Lower lobe of right lung (tissue), 2 donors: ENCODE results near the gene LY9. TPM values are rescaled to one million over a fixed set of nuclear protein-coding genes. Genes with fewer than 3 reads are reported as not detected.

ENCODE experiments used
- ATAC-seq, 2 donors: fragments of 200-7000 bp; cut with Tn5 transposase; one replicate each; pipeline ENCODE4 v1.9.1; 2020 to 2022; ENCODE audit warnings: mild to moderate bottlenecking in 2 of 2, moderate library complexity in 2 of 2
- DNase-seq: peaks from one replicate; pipeline ENCODE4 v3.0.0-alpha.2; 2020
- H3K27ac ChIP-seq: fragments of 200-600 bp; one replicate; pipeline ENCODE4 v1.8.0; 2022
- H3K27me3 ChIP-seq: fragments of 200-600 bp; one replicate; pipeline ENCODE4 v1.8.0; 2022; ENCODE audit warnings: low read depth
- H3K36me3 ChIP-seq: fragments of 200-600 bp; one replicate; pipeline ENCODE4 v1.8.0; 2022; ENCODE audit warnings: mild to moderate bottlenecking
- H3K4me1 ChIP-seq: fragments of 200-600 bp; one replicate; pipeline ENCODE4 v1.8.0; 2022
- H3K4me3 ChIP-seq: fragments of 200-600 bp; one replicate; pipeline ENCODE4 v1.8.0; 2022; ENCODE audit warnings: mild to moderate bottlenecking
- H3K9me3 ChIP-seq: fragments of 200-600 bp; one replicate; pipeline ENCODE4 v1.8.0; 2022
- intact Hi-C: fragments of 100-400 bp; cut with DNase I; formaldehyde crosslinking; loops from one replicate; pipeline ENCODE4 v1.11.0; 2022
- total RNA-seq: library from RNA; stranded (reverse); fragmentation: NEBNext Ultra II Directional; extraction: Animal tissue kit (Norgen Biotek cat#: 25700); gene quantifications from one replicate; pipeline ENCODE4 v1.2.1, GENCODE V29; 2021
- TF ChIP-seq, protein P1 (sequence below): fragments of 200-600 bp; IDR thresholded peaks from one replicate; pipeline ENCODE4 v1.8.0; 2022; ENCODE audit warnings: antibody characterized with exemption, mild to moderate bottlenecking
- donor health status: DM: no; HTN: yes; CAD: no; lungs with severe emphysema.

Gene LY9
- total RNA-seq, 1 donor from 2014 or later = 1.8 TPM

DNA sequence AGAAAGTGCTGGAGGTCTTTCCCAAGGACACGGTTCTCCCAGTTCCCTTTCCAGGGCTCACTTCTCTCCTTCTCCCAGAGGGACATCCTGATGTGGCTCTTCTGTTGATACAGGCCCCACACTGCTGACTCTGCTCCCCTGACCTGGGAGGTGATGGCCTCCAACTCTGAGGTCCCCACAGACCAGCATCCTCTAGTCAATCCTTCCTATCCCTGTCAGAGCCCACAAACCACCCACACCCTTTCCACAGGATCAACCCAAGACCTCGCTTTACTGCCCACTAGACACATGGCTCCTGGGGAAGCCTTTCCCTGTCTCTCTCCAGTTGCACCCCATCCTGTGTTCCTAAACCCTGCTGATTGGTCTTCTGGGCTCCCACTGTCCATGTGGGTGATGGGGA is 45.4 kb upstream of the LY9 start:
- Histone ChIP-seq H3K36me3 (no peaks in the 10 kb centered on the region), H3K9me3 (no peaks in the 10 kb centered on the region), H3K27me3 (no peaks in the 10 kb centered on the region), H3K4me1 (peaks cover 9% of the 10 kb centered on the region), H3K27ac (no peak overlapping the region), H3K4me3 (no peak overlapping the region)
- DNase-seq (no peak), ATAC-seq (no peak)
- intact Hi-C loops = no loop called here
- TF ChIP-seq, protein P1, sequence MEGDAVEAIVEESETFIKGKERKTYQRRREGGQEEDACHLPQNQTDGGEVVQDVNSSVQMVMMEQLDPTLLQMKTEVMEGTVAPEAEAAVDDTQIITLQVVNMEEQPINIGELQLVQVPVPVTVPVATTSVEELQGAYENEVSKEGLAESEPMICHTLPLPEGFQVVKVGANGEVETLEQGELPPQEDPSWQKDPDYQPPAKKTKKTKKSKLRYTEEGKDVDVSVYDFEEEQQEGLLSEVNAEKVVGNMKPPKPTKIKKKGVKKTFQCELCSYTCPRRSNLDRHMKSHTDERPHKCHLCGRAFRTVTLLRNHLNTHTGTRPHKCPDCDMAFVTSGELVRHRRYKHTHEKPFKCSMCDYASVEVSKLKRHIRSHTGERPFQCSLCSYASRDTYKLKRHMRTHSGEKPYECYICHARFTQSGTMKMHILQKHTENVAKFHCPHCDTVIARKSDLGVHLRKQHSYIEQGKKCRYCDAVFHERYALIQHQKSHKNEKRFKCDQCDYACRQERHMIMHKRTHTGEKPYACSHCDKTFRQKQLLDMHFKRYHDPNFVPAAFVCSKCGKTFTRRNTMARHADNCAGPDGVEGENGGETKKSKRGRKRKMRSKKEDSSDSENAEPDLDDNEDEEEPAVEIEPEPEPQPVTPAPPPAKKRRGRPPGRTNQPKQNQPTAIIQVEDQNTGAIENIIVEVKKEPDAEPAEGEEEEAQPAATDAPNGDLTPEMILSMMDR = no peak

DNA sequence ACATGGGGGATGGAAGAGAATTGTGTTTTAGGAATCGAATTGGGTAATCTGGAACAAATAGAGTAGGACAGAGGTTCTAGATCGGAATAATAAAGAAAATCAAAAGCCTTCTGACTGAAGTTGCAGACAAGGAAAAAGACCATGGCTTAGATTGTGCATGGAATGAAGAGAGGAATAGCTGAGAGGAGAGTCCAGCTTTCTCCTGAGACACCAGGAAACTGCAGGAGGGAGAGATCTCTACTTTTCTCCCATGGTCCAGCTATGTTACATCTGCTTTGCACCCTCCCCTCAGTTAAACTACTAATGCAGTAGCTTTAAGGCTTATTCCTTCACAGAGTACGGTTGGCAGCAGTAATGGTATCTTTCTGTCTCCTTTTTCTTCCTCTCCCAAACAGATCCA is 43.6 kb upstream of the LY9 start:
- intact Hi-C loops = no loop called here
- no peak for ATAC-seq
- no peaks in the 10 kb centered on the region for H3K36me3 ChIP-seq
- no peaks in the 10 kb centered on the region for H3K27me3 ChIP-seq
- H3K4me3 ChIP-seq = no peak overlapping the region
- H3K9me3 ChIP-seq = no peaks in the 10 kb centered on the region
- TF ChIP-seq, protein P1 = no peak
- peaks cover 9% of the 10 kb centered on the region for H3K4me1 ChIP-seq
- H3K27ac ChIP-seq = no peak overlapping the region
- DNase-seq = no peak

DNA sequence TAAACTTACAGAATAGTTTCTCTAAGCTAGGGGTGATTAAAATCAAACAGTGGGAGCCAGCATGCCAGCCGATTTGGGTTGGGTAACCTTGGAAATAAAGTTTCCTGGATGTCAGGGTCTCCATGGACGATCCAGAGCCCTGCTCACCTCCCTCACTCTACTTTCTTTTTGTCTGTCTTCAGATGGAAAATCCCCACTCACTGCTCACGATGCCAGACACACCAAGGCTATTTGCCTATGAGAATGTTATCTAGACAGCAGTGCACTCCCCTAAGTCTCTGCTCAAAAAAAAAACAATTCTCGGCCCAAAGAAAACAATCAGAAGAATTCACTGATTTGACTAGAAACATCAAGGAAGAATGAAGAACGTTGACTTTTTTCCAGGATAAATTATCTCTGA is 43.0 kb upstream of the LY9 start:
- no peak for DNase-seq
- Histone ChIP-seq H3K27me3 (no peaks in the 10 kb centered on the region), H3K36me3 (no peaks in the 10 kb centered on the region), H3K27ac (no peak overlapping the region), H3K9me3 (no peaks in the 10 kb centered on the region), H3K4me3 (no peak overlapping the region), H3K4me1 (peaks cover 9% of the 10 kb centered on the region)
- ATAC-seq = no peak
- TF ChIP-seq, protein P1 = no peak
- intact Hi-C loops = no loop called here

- no peak for DNase-seq
- Histone ChIP-seq H3K9me3 (no peaks in the 10 kb centered on the region), H3K27ac (no peak overlapping the region), H3K36me3 (no peaks in the 10 kb centered on the region), H3K4me3 (no peak overlapping the region), H3K27me3 (no peaks in the 10 kb centered on the region), H3K4me1 (peaks cover 6% of the 10 kb centered on the region)
- intact Hi-C loops = no loop called here
- ATAC-seq = no peak
- TF ChIP-seq, protein P1 = no peak
Measured at GRCh38 chr1:160753594-160753993, 42.4 kb upstream of the LY9 start.

DNA sequence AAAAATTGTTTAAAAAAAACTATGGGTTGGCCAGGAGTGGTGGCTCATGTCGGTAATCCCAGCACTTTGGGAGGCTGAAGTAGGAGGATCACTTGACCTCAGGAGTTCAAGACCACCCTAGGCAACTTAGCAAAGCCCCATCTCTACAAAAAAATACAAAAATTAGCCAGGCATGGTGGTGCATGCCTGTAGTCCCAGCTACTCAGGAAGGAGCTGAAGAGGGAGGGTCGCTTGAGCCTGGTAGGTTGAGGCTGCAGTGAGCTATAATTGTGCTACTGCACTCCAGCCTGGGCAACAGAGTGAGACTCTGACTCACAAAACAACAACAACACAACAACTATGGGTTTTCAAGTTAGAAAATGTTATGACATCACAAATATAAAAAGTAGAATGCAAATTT is 40.5 kb upstream of the LY9 start:
- no peaks in the 10 kb centered on the region for H3K4me1 ChIP-seq
- no peak for DNase-seq
- H3K27ac ChIP-seq = no peak overlapping the region
- no peak for ATAC-seq
- no peaks in the 10 kb centered on the region for H3K27me3 ChIP-seq
- H3K9me3 ChIP-seq = no peaks in the 10 kb centered on the region
- H3K36me3 ChIP-seq = no peaks in the 10 kb centered on the region
- intact Hi-C loops = no loop called here
- TF ChIP-seq, protein P1 = no peak
- no peak overlapping the region for H3K4me3 ChIP-seq
